Kidney (tissue), 14 donors: Measurements from ENCODE around the gene MYEOV. TPM values are rescaled to one million over a fixed set of nuclear protein-coding genes. Genes with fewer than 3 reads are reported as not detected.

ENCODE experiments used
- DNase-seq, 5 donors: peaks; one replicate each; pipeline ENCODE4 v3.0.0-alpha.2; 2013 to 2020
- FAIRE-seq: peaks from 2 replicates; lab custom pipeline; 2012; peaks lifted over from hg19 to GRCh38; lab: Jason Lieb, UNC
- H3K27ac ChIP-seq, 2 donors: one replicate each; pipeline ENCODE4 v1.7.0; 2013; ENCODE audit warnings: low read depth in 2 of 2, low read length in 2 of 2, inconsistent platforms in 1 of 2
- H3K27me3 ChIP-seq: one replicate; pipeline ENCODE4 v1.7.1; 2013; ENCODE audit warnings: low read length, inconsistent platforms; ENCODE audit not compliant: control insufficient read depth, insufficient read depth
- H3K36me3 ChIP-seq, 3 donors: one replicate each; pipeline versions ENCODE4 v1.7.0 to v1.7.1; 2013; ENCODE audit warnings: low read length in 3 of 3, control low read depth in 1 of 3, inconsistent platforms in 1 of 3; ENCODE audit not compliant: insufficient read depth in 3 of 3, control insufficient read depth in 2 of 3
- H3K4me1 ChIP-seq, 3 donors: one replicate each; pipeline versions ENCODE4 v1.7.0 to v1.7.1; 2013; ENCODE audit warnings: low read length in 3 of 3, inconsistent platforms in 1 of 3, low read depth in 1 of 3; ENCODE audit not compliant: control insufficient read depth in 2 of 3, insufficient read depth in 2 of 3
- H3K4me3 ChIP-seq, 3 donors: one replicate each; pipeline versions ENCODE4 v1.7.0 to v1.8.1; 2013; ENCODE audit warnings: low read length in 3 of 3, control low read depth in 1 of 3, inconsistent platforms in 1 of 3
- H3K9ac ChIP-seq, 3 donors: one replicate each; pipeline versions ENCODE4 v1.7.0 to v1.7.1; 2013; ENCODE audit warnings: low read length in 3 of 3, control low read depth in 1 of 3, inconsistent platforms in 1 of 3
- H3K9me3 ChIP-seq, 3 donors: one replicate each; pipeline versions ENCODE4 v1.7.0 to v1.7.1; 2013; ENCODE audit warnings: low read length in 3 of 3, control low read depth in 1 of 3, inconsistent platforms in 1 of 3; ENCODE audit not compliant: control insufficient read depth in 2 of 3, insufficient read depth in 1 of 3
- intact Hi-C: fragments of 100-400 bp; cut with DNase I; formaldehyde crosslinking; loops from one replicate; pipeline ENCODE4 v1.11.1; 2022
- polyA plus RNA-seq: library from polyadenylated mRNA; stranded (reverse); fragments of 350-450 nt; fragmentation: Illumina TruSeq; extraction: RNeasy Lipid Tissue Mini Kit (QIAGEN cat#74804); gene quantifications from one replicate; pipeline ENCODE4 v1.2.3, GENCODE V29; 2014; ENCODE audit warnings: low read depth, low replicate concordance; ENCODE audit not compliant: insufficient read depth
- total RNA-seq: library from RNA; stranded (reverse); fragmentation: NEBNext Ultra II Directional; extraction: Animal tissue kit (Norgen Biotek cat#: 25700); gene quantifications from one replicate; pipeline ENCODE4 v1.2.1, GENCODE V29; 2021
- TF ChIP-seq, protein P1 (sequence below): IDR thresholded peaks from 3 replicates; pipeline ENCODE4 v1.5.1; 2012; ENCODE audit warnings: mild to moderate bottlenecking, moderate library complexity, borderline replicate concordance; ENCODE audit not compliant: insufficient read depth; ENCODE audit errors: extremely low read depth
- donor health status: control.
- donor health status: control.
- donor health status: control.
- donor health status: control.
- donor health status: control.
- donor health status: DM: yes; HTN: yes; CAD: no.
- donor health status: Normal renal cell carcinoma (clear cell type).

The MYEOV gene
- total and polyA plus RNA-seq, 2 donors from 2014 or later = 2.6 TPM; not detected in 1

DNA sequence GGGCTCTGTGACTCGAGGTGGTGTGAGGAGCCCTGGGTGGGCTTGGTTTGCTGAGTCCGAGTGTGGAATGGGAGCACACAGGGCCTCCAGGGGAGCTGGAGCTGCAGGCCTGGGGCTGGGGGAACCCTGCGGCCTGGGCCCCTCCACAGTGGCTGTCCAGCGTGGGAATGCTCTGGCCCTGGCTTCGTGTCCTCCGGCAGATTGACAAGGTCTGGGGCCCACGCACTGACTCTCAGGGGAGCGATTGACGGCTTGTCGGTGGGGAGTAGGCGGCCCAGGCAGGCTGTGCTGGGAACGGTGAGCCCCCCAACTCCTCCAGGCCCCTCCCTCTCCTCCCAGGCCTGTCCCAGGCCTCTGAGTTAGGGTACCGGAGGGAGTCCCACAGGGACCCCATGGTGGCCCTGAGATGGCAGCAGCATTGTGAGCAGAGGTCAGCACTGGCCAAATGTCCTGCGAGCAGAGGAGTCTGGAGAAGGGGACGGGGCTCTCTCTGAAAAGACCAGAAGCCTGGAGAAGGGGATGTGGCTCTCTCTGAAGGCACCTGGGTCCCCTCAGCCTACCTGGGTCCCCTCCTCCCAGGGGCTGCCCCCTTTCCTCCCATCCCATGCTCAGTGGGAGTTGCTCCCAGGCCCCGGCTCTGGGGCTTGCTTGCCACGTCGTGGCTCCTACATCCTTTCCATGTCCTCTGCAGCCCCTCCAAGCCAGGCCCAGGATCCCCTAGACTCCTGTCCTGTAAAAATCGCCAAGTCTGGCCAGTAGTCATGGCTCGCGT lies 23.8 kb upstream of the MYEOV start:
- Histone ChIP-seq H3K9ac (no peak overlapping the region), H3K4me3 (no peak overlapping the region), H3K36me3 (no peaks in the 10 kb centered on the region), H3K27me3 (no peaks in the 10 kb centered on the region), H3K9me3 (no peaks in the 10 kb centered on the region), H3K4me1 (peaks cover 0 to 2% (median 0%) of the 10 kb centered on the region in 3 donors), H3K27ac (no peak overlapping the region)
- FAIRE-seq = no peak
- intact Hi-C loops = no loop called here
- peak in 1 of 5 donors; percentile 54 for DNase-seq
- TF ChIP-seq, protein P1, sequence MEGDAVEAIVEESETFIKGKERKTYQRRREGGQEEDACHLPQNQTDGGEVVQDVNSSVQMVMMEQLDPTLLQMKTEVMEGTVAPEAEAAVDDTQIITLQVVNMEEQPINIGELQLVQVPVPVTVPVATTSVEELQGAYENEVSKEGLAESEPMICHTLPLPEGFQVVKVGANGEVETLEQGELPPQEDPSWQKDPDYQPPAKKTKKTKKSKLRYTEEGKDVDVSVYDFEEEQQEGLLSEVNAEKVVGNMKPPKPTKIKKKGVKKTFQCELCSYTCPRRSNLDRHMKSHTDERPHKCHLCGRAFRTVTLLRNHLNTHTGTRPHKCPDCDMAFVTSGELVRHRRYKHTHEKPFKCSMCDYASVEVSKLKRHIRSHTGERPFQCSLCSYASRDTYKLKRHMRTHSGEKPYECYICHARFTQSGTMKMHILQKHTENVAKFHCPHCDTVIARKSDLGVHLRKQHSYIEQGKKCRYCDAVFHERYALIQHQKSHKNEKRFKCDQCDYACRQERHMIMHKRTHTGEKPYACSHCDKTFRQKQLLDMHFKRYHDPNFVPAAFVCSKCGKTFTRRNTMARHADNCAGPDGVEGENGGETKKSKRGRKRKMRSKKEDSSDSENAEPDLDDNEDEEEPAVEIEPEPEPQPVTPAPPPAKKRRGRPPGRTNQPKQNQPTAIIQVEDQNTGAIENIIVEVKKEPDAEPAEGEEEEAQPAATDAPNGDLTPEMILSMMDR = no peak

DNA sequence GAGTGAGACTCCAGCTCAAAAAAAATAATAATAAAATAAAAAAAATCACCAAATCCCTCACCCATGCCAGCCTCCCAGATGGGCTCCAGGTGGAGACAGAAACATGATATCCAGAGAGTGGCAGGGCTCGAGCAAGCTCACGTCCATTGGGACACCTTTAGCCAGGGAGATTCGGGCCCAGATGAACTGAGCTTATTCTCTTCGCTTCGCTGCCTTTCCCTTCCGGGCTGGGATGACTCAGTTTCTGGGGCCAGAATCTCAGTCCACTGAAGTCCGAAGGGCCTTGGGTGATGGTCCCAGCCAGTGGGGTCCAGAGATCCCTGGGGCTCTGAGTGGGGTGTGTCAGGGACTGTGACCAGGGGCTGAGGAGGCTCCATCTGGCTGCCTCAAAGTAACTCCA lies 23.0 kb upstream of the MYEOV start:
- Histone ChIP-seq H3K9ac (no peak overlapping the region), H3K9me3 (no peaks in the 10 kb centered on the region), H3K27me3 (no peaks in the 10 kb centered on the region), H3K4me3 (no peak overlapping the region), H3K36me3 (no peaks in the 10 kb centered on the region), H3K27ac (no peak overlapping the region), H3K4me1 (peaks cover 0 to 3% (median 0%) of the 10 kb centered on the region in 3 donors)
- intact Hi-C loops = no loop called here
- peak in 3 of 5 donors; percentile 41 to 60 (median 47) for DNase-seq
- no peak for FAIRE-seq
- TF ChIP-seq, protein P1 = no peak

DNA sequence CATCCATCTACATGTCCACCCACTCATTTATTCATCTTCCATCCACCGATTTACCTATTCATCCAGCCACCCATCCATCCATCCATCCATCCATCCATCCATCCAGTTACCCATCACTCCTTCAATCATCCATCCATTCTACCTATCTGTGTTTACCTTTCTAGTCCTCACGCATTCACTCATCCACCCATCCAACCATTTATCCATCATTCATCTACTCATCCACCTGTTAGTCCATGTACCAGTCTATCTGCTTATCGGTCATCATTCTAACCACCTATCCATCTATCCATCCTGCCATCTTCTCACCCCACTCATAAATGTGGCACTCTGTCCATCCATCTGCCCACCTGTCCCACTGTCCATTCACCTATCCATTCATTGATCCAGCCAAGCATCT lies 21.9 kb upstream of the MYEOV start:
- peaks cover 0 to 3% (median 0%) of the 10 kb centered on the region in 3 donors for H3K4me1 ChIP-seq
- H3K36me3 ChIP-seq = no peaks in the 10 kb centered on the region
- no peaks in the 10 kb centered on the region for H3K27me3 ChIP-seq
- no peaks in the 10 kb centered on the region for H3K9me3 ChIP-seq
- no peak overlapping the region for H3K4me3 ChIP-seq
- intact Hi-C loops = no loop called here
- H3K27ac ChIP-seq = no peak overlapping the region
- TF ChIP-seq, protein P1 = no peak
- no peak for DNase-seq
- H3K9ac ChIP-seq = no peak overlapping the region
- no peak for FAIRE-seq
